8988T (cell line): Measurements from ENCODE around the gene PSMB7.

ENCODE experiments used
- DNase-seq: peaks from one replicate; pipeline ENCODE4 v3.0.0; 2011

Gene PSMB7

GRCh38 chr9:124377551-124378406 lies 37.5 kb downstream of the PSMB7 start:
- no peak for DNase-seq

- no peak for DNase-seq
These were observed 38.9 kb downstream of the PSMB7 start for GRCh38 chr9:124376329-124376728.

- DNase-seq: no peak
These were observed 39.5 kb downstream of the PSMB7 start for GRCh38 chr9:124375726-124376125.

GRCh38 chr9:124373851-124374250 lies 41.4 kb downstream of the PSMB7 start:
- no peak for DNase-seq

GRCh38 chr9:124373386-124373785 lies 41.9 kb downstream of the PSMB7 start:
- no peak for DNase-seq

GRCh38 chr9:124372038-124372437 lies 43.2 kb downstream of the PSMB7 start:
- no peak for DNase-seq

GRCh38 chr9:124370896-124371582 lies 44.2 kb downstream of the PSMB7 start:
- DNase-seq: no peak

- no peak for DNase-seq
These were observed 45.9 kb downstream of the PSMB7 start for GRCh38 chr9:124369231-124369797.

- DNase-seq: no peak
These were observed 46.5 kb downstream of the PSMB7 start for GRCh38 chr9:124368692-124369091.

- no peak for DNase-seq
These were observed 48.6 kb downstream of the PSMB7 start for GRCh38 chr9:124366476-124367220.

- no peak for DNase-seq
These were observed 50.2 kb downstream of the PSMB7 start for GRCh38 chr9:124365036-124365435.

- DNase-seq: no peak
These were observed 51.1 kb downstream of the PSMB7 start for GRCh38 chr9:124364141-124364540.

GRCh38 chr9:124363326-124364096 lies 51.7 kb downstream of the PSMB7 start:
- no peak for DNase-seq

- DNase-seq: no peak
These were observed 54.1 kb downstream of the PSMB7 start for GRCh38 chr9:124361128-124361527.

GRCh38 chr9:124359855-124360678 lies 55.2 kb downstream of the PSMB7 start:
- DNase-seq: no peak

- no peak for DNase-seq
These were observed 55.8 kb downstream of the PSMB7 start for GRCh38 chr9:124359426-124359825.

GRCh38 chr9:124358631-124359030 lies 56.6 kb downstream of the PSMB7 start:
- DNase-seq: no peak

GRCh38 chr9:124357721-124358361 lies 57.4 kb downstream of the PSMB7 start:
- DNase-seq: no peak

GRCh38 chr9:124356745-124357390 lies 58.4 kb downstream of the PSMB7 start:
- no peak for DNase-seq
